H1 (cell line): ENCODE data around the gene PMEPA1.

Experiments used
- EZH2 ChIP-seq: fragments of 200-600 bp; sonication (generic); IDR thresholded peaks from 2 replicates; pipeline ENCODE4 v1.7.1; 2012; ENCODE audit warnings: low read depth, mild to moderate bottlenecking, moderate library complexity, low read length, inconsistent platforms; ENCODE audit not compliant: severe bottlenecking
- TF ChIP-seq, protein P1 (sequence below): IDR thresholded peaks from 2 replicates; pipeline ENCODE4 v1.6.1; 2012; ENCODE audit warnings: low read length, inconsistent platforms

GRCh38 chr20:57647933-57648785 lies 61.7 kb downstream of the PMEPA1 start:
- TF ChIP-seq, protein P1, sequence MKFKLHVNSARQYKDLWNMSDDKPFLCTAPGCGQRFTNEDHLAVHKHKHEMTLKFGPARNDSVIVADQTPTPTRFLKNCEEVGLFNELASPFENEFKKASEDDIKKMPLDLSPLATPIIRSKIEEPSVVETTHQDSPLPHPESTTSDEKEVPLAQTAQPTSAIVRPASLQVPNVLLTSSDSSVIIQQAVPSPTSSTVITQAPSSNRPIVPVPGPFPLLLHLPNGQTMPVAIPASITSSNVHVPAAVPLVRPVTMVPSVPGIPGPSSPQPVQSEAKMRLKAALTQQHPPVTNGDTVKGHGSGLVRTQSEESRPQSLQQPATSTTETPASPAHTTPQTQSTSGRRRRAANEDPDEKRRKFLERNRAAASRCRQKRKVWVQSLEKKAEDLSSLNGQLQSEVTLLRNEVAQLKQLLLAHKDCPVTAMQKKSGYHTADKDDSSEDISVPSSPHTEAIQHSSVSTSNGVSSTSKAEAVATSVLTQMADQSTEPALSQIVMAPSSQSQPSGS = no peak
- TF ChIP-seq EZH2 = no peak
